Astrocyte (in vitro differentiated cells and primary cell): ENCODE data around the gene DISP3. TPM values are rescaled to one million over a fixed set of nuclear protein-coding genes. Genes with fewer than 3 reads are reported as not detected.

Experiments used
- DNase-seq: peaks from one replicate; pipeline ENCODE4 v3.0.0-alpha.2; 2010; ENCODE audit warnings: low read depth
- FAIRE-seq: peaks from 2 replicates; lab custom pipeline; 2011; peaks lifted over from hg19 to GRCh38; lab: Jason Lieb, UNC
- H2AFZ ChIP-seq: 2 replicates; pipeline ENCODE4 v1.6.0; 2012; ENCODE audit warnings: low read depth, low read length, inconsistent platforms
- H3K27ac ChIP-seq: 2 replicates; pipeline ENCODE4 v1.5.1; 2011; ENCODE audit warnings: low read depth, low read length, inconsistent platforms
- H3K27me3 ChIP-seq: 2 replicates; pipeline ENCODE4 v1.6.0; 2011; ENCODE audit warnings: low read length, inconsistent platforms; ENCODE audit not compliant: insufficient read depth
- H3K36me3 ChIP-seq: 2 replicates; pipeline ENCODE4 v1.5.1; 2011; ENCODE audit warnings: low read length, inconsistent platforms; ENCODE audit not compliant: insufficient read depth
- H3K4me1 ChIP-seq: 2 replicates; pipeline ENCODE4 v1.5.1; 2011; ENCODE audit warnings: low read length, inconsistent platforms; ENCODE audit not compliant: insufficient read depth
- H3K4me2 ChIP-seq: 2 replicates; pipeline ENCODE4 v1.6.0; 2012; ENCODE audit warnings: low read length, inconsistent platforms
- H3K4me3 ChIP-seq: 2 replicates; pipeline ENCODE4 v1.5.1; 2011; ENCODE audit warnings: low read depth, mild to moderate bottlenecking, low read length, inconsistent platforms; ENCODE audit not compliant: insufficient read depth
- H3K79me2 ChIP-seq: 2 replicates; pipeline ENCODE4 v1.6.0; 2012; ENCODE audit warnings: mild to moderate bottlenecking, low read length, inconsistent platforms; ENCODE audit not compliant: insufficient read depth
- H3K9ac ChIP-seq: 2 replicates; pipeline ENCODE4 v1.6.0; 2012; ENCODE audit warnings: mild to moderate bottlenecking, low read length, inconsistent platforms
- H3K9me3 ChIP-seq: 2 replicates; pipeline ENCODE4 v1.5.1; 2012; ENCODE audit warnings: low read depth, mild to moderate bottlenecking, low read length, inconsistent platforms; ENCODE audit not compliant: insufficient read depth
- H4K20me1 ChIP-seq: 2 replicates; pipeline ENCODE4 v1.6.0; 2012; ENCODE audit warnings: low read length, inconsistent platforms; ENCODE audit not compliant: insufficient read depth
- H3K27ac Mint-ChIP-seq: one replicate; pipeline ENCODE4 v1.8.0; 2021; ENCODE audit warnings: mild to moderate bottlenecking, mixed read lengths; ENCODE audit not compliant: unreplicated experiment
- H3K27me3 Mint-ChIP-seq: one replicate; pipeline ENCODE4 v1.8.0; 2021; ENCODE audit warnings: low read depth, mixed read lengths; ENCODE audit not compliant: unreplicated experiment
- H3K36me3 Mint-ChIP-seq: one replicate; pipeline ENCODE4 v1.8.0; 2021; ENCODE audit warnings: low read depth, mixed read lengths; ENCODE audit not compliant: unreplicated experiment
- H3K4me1 Mint-ChIP-seq: one replicate; pipeline ENCODE4 v1.8.0; 2021; ENCODE audit warnings: low read depth, mixed read lengths; ENCODE audit not compliant: unreplicated experiment
- H3K4me3 Mint-ChIP-seq: one replicate; pipeline ENCODE4 v1.8.0; 2021; ENCODE audit warnings: mild to moderate bottlenecking, moderate library complexity, mixed read lengths; ENCODE audit not compliant: unreplicated experiment
- H3K9me3 Mint-ChIP-seq: one replicate; pipeline ENCODE4 v1.8.0; 2021; ENCODE audit warnings: mild to moderate bottlenecking, mixed read lengths; ENCODE audit not compliant: unreplicated experiment
- CTCF ChIP-seq: IDR thresholded peaks from 2 replicates; pipeline ENCODE4 v1.5.1; 2011; ENCODE audit warnings: low read depth, mild to moderate bottlenecking, inconsistent platforms, low read length, moderate library complexity; ENCODE audit not compliant: insufficient read depth
- EZH2 ChIP-seq: IDR thresholded peaks from 2 replicates; pipeline ENCODE4 v1.6.1; 2012; ENCODE audit warnings: mild to moderate bottlenecking, low read length, inconsistent platforms; ENCODE audit not compliant: insufficient read depth
- total RNA-seq: library from RNA; stranded (reverse); gene quantifications from 2 replicates; pipeline ENCODE4 v1.2.1, GENCODE V29; 2021

DISP3 gene
- total RNA-seq, 1 donor from 2014 or later = 0.32 TPM

DNA sequence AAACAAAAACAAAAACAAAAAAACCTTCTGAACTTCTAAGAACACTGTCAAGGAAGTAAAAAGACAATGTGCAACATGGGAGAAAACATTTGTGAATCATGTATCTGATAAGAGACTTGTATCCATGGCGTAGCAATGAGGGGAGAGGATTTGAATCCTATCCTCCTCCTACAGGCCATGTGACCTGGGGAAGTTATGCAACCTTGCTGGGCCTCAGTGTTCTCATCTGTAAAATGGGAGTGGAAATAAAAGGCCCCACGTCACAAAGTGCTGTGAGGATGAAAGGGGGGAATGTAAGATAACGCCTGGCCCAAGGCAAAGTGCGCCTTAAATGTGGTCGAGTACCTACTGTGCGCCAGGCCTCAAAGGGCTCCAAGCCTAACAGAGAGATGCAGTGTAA lies 83.7 kb downstream of the DISP3 start:
- FAIRE-seq = no peak
- TF ChIP-seq CTCF = no peak
- TF ChIP-seq EZH2 = no peak

GRCh38 chr1:11563560-11564069 lies 84.7 kb downstream of the DISP3 start:
- no peak overlapping the region for H2AFZ ChIP-seq
- no peaks in the 10 kb centered on the region for H3K79me2 ChIP-seq
- no peaks in the 10 kb centered on the region for H3K9me3 ChIP-seq
- peaks cover 32% of the 10 kb centered on the region for H3K27me3 ChIP-seq
- H3K4me1 Mint-ChIP-seq = peaks cover 6% of the 10 kb centered on the region
- FAIRE-seq = no peak
- no peaks in the 10 kb centered on the region for H3K9me3 Mint-ChIP-seq
- H3K4me2 ChIP-seq = no peak overlapping the region
- TF ChIP-seq EZH2 (no peak), CTCF (no peak)
- no peaks in the 10 kb centered on the region for H4K20me1 ChIP-seq
- peaks cover 42% of the 10 kb centered on the region for H3K27me3 Mint-ChIP-seq
- no peak overlapping the region for H3K27ac ChIP-seq
- H3K4me1 ChIP-seq = peaks cover 3% of the 10 kb centered on the region
- H3K4me3 Mint-ChIP-seq = no peak overlapping the region
- no peak overlapping the region for H3K4me3 ChIP-seq
- H3K36me3 ChIP-seq = no peaks in the 10 kb centered on the region
- no peak overlapping the region for H3K9ac ChIP-seq
- H3K27ac Mint-ChIP-seq = peak overlapping the region; percentile 41
- H3K36me3 Mint-ChIP-seq = no peaks in the 10 kb centered on the region
- DNase-seq = no peak

More for the DNA sequence above, 83.7 kb downstream of the DISP3 start:
- Mint-ChIP-seq H3K4me3 (no peak overlapping the region), H3K4me1 (peaks cover 11% of the 10 kb centered on the region), H3K36me3 (no peaks in the 10 kb centered on the region), H3K27me3 (peaks cover 47% of the 10 kb centered on the region), H3K9me3 (no peaks in the 10 kb centered on the region), H3K27ac (no peak overlapping the region)
- no peak overlapping the region for H2AFZ ChIP-seq
- no peaks in the 10 kb centered on the region for H4K20me1 ChIP-seq
- no peak overlapping the region for H3K4me3 ChIP-seq
- H3K79me2 ChIP-seq = no peaks in the 10 kb centered on the region
- DNase-seq = no peak
- H3K4me2 ChIP-seq = no peak overlapping the region
- H3K9ac ChIP-seq = no peak overlapping the region
- H3K36me3 ChIP-seq = no peaks in the 10 kb centered on the region
- H3K27me3 ChIP-seq = peaks cover 38% of the 10 kb centered on the region
- no peaks in the 10 kb centered on the region for H3K9me3 ChIP-seq
- H3K4me1 ChIP-seq = no peaks in the 10 kb centered on the region
- H3K27ac ChIP-seq = no peak overlapping the region

GRCh38 chr1:11564237-11564636 lies 85.3 kb downstream of the DISP3 start:
- H3K27me3 ChIP-seq = peaks cover 28% of the 10 kb centered on the region
- H3K9me3 ChIP-seq = no peaks in the 10 kb centered on the region
- DNase-seq = no peak
- no peak overlapping the region for H3K27ac ChIP-seq
- H3K36me3 Mint-ChIP-seq = no peaks in the 10 kb centered on the region
- H3K4me2 ChIP-seq = no peak overlapping the region
- no peaks in the 10 kb centered on the region for H3K9me3 Mint-ChIP-seq
- peaks cover 6% of the 10 kb centered on the region for H3K4me1 Mint-ChIP-seq
- peaks cover 8% of the 10 kb centered on the region for H3K4me1 ChIP-seq
- FAIRE-seq = no peak
- H3K9ac ChIP-seq = no peak overlapping the region
- peaks cover 41% of the 10 kb centered on the region for H3K27me3 Mint-ChIP-seq
- H3K4me3 ChIP-seq = no peak overlapping the region
- no peak overlapping the region for H3K4me3 Mint-ChIP-seq
- TF ChIP-seq CTCF = no peak
- TF ChIP-seq EZH2 = no peak
- no peak overlapping the region for H2AFZ ChIP-seq
- no peaks in the 10 kb centered on the region for H4K20me1 ChIP-seq
- no peak overlapping the region for H3K27ac Mint-ChIP-seq
- H3K36me3 ChIP-seq = no peaks in the 10 kb centered on the region
- no peaks in the 10 kb centered on the region for H3K79me2 ChIP-seq
